ENCODE results near the gene CCDC6. TPM values are rescaled to one million over a fixed set of nuclear protein-coding genes. Genes with fewer than 3 reads are reported as not detected.

Gene CCDC6
- total RNA-seq, 2 experiments from 2014 or later = 21.6 to 22.1 TPM

DNA sequence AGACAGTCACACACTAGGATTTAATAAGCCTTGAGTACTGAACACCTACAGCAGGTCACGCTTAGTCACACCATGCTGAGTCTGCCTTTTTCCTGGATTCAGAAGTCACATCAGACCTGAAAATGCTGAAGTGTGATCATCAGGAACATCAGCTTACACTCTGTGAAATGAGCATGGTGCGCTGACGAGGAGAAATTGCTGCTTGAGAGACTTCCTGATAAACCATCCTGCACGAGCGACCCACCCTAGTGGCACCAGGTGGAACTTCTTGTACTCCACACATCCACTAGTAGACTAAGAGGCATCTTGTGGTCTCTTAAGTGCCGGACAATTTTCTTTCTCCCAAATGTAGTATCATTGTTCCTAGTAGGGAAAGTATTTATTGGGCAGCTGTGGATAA lies 101.3 kb downstream of the CCDC6 start:
- ChIA-PET POLR2A (no interaction called here), CTCF (no interaction called here)
- TF ChIP-seq, protein P1, sequence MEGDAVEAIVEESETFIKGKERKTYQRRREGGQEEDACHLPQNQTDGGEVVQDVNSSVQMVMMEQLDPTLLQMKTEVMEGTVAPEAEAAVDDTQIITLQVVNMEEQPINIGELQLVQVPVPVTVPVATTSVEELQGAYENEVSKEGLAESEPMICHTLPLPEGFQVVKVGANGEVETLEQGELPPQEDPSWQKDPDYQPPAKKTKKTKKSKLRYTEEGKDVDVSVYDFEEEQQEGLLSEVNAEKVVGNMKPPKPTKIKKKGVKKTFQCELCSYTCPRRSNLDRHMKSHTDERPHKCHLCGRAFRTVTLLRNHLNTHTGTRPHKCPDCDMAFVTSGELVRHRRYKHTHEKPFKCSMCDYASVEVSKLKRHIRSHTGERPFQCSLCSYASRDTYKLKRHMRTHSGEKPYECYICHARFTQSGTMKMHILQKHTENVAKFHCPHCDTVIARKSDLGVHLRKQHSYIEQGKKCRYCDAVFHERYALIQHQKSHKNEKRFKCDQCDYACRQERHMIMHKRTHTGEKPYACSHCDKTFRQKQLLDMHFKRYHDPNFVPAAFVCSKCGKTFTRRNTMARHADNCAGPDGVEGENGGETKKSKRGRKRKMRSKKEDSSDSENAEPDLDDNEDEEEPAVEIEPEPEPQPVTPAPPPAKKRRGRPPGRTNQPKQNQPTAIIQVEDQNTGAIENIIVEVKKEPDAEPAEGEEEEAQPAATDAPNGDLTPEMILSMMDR (IDR thresholded peaks at IDR 0.05) = no peak
- Histone ChIP-seq H3K27me3 (ENCODE audit: control insufficient read depth in 1 of 2, insufficient read depth in 2 of 2, low read length in 2 of 2) (no peaks in the 10 kb centered on the region), H3K4me1 (ENCODE audit: insufficient read depth, low read length) (no peaks in the 10 kb centered on the region), H3K27ac (ENCODE audit: low read depth in 1 of 2, low read length in 2 of 2) (no peak overlapping the region), H3K9me3 (ENCODE audit: control insufficient read depth in 1 of 2, insufficient read depth in 1 of 2, low read length in 2 of 2) (no peaks in the 10 kb centered on the region), H3K4me3 (ENCODE audit: low read length) (no peak overlapping the region), H3K36me3 (ENCODE audit: insufficient read depth, low read length) (peaks cover 79% of the 10 kb centered on the region)
- ATAC-seq (ENCODE audit: poor library complexity) (no peak), DNase-seq (peak in 2 of 14 experiments; percentile 4 to 14)
- Mint-ChIP-seq H3K4me3 (no peak overlapping the region), H3K27me3 (no peaks in the 10 kb centered on the region), H3K4me1 (ENCODE audit: low read depth) (no peaks in the 10 kb centered on the region), H3K27ac (no peak overlapping the region), H3K9me3 (no peaks in the 10 kb centered on the region), H3K36me3 (ENCODE audit: low read depth) (peaks cover 98% of the 10 kb centered on the region)
- intact Hi-C loops (cut with DNase I, micrococcal nuclease) = no loop called here

- ATAC-seq (ENCODE audit: poor library complexity) (no peak), DNase-seq (no peak)
- Mint-ChIP-seq H3K36me3 (ENCODE audit: low read depth) (peaks cover 96% of the 10 kb centered on the region), H3K4me3 (no peak overlapping the region), H3K27me3 (no peaks in the 10 kb centered on the region), H3K4me1 (ENCODE audit: low read depth) (no peaks in the 10 kb centered on the region), H3K9me3 (no peaks in the 10 kb centered on the region), H3K27ac (no peak overlapping the region)
- intact Hi-C loops (cut with DNase I, micrococcal nuclease) = no loop called here
- TF ChIP-seq, protein P1 (IDR thresholded peaks at IDR 0.05) = no peak
- H3K27me3 ChIP-seq (ENCODE audit: control insufficient read depth in 1 of 2, insufficient read depth in 2 of 2, low read length in 2 of 2) = no peaks in the 10 kb centered on the region
- H3K9me3 ChIP-seq (ENCODE audit: control insufficient read depth in 1 of 2, insufficient read depth in 1 of 2, low read length in 2 of 2) = no peaks in the 10 kb centered on the region
- ChIA-PET POLR2A (no interaction called here), CTCF (interaction anchor here (0.6 kb wide), 1 partner anchor 162 kb away, joined by 4 read pairs; no protein-coding TSS in a partner anchor)
- no peak overlapping the region for H3K4me3 ChIP-seq (ENCODE audit: low read length)
- peaks cover 79% of the 10 kb centered on the region for H3K36me3 ChIP-seq (ENCODE audit: insufficient read depth, low read length)
- no peaks in the 10 kb centered on the region for H3K4me1 ChIP-seq (ENCODE audit: insufficient read depth, low read length)
- H3K27ac ChIP-seq (ENCODE audit: low read depth in 1 of 2, low read length in 2 of 2) = no peak overlapping the region
Measured at GRCh38 chr10:59804220-59804619, 102.1 kb downstream of the CCDC6 start.

GRCh38 chr10:59803714-59804113 lies 102.6 kb downstream of the CCDC6 start:
- ChIA-PET POLR2A (no interaction called here), CTCF (interaction anchor here (0.6 kb wide), 1 partner anchor 162 kb away, joined by 4 read pairs; no protein-coding TSS in a partner anchor)
- Mint-ChIP-seq H3K27me3 (no peaks in the 10 kb centered on the region), H3K4me1 (ENCODE audit: low read depth) (no peaks in the 10 kb centered on the region), H3K4me3 (no peak overlapping the region), H3K27ac (no peak overlapping the region), H3K9me3 (no peaks in the 10 kb centered on the region), H3K36me3 (ENCODE audit: low read depth) (peaks cover 98% of the 10 kb centered on the region)
- H3K9me3 ChIP-seq (ENCODE audit: control insufficient read depth in 1 of 2, insufficient read depth in 1 of 2, low read length in 2 of 2) = no peaks in the 10 kb centered on the region
- H3K27me3 ChIP-seq (ENCODE audit: control insufficient read depth in 1 of 2, insufficient read depth in 2 of 2, low read length in 2 of 2) = no peaks in the 10 kb centered on the region
- DNase-seq (no peak), ATAC-seq (ENCODE audit: poor library complexity) (no peak)
- no peak overlapping the region for H3K27ac ChIP-seq (ENCODE audit: low read depth in 1 of 2, low read length in 2 of 2)
- H3K36me3 ChIP-seq (ENCODE audit: insufficient read depth, low read length) = peaks cover 76% of the 10 kb centered on the region
- no peaks in the 10 kb centered on the region for H3K4me1 ChIP-seq (ENCODE audit: insufficient read depth, low read length)
- TF ChIP-seq, protein P1 (IDR thresholded peaks at IDR 0.05) = no peak
- intact Hi-C loops (cut with DNase I, micrococcal nuclease) = no loop called here
- no peak overlapping the region for H3K4me3 ChIP-seq (ENCODE audit: low read length)

All from CD4-positive, alpha-beta T cell (primary cell).